Measurements from ENCODE around the gene TTC38.

- TF ChIP-seq CTCF (IDR thresholded peaks at IDR 0.05) (no peak), POLR2A (IDR thresholded peaks at IDR 0.05) (no peak)
These were observed 22.3 kb upstream of the TTC38 start for GRCh38 chr22:46245511-46245910.

All from testis (tissue), 2 donors.